GM18511 (cell line): ENCODE measurements around the gene PSAP.
"Not testable (repeated sequence)": the region's sequence is repeated elsewhere in the genome, so short reads cannot be mapped to it uniquely, and the experiment has no call there.

Source experiments
- ATAC-seq: cut with Tn5 transposase; IDR thresholded peaks from one replicate; pipeline ENCODE4 v1.9.1; 2021; ENCODE audit warnings: mild to moderate bottlenecking, moderate library complexity; ENCODE audit not compliant: unreplicated experiment

Gene PSAP

GRCh38 chr10:71874680-71875354 lies 23.8 kb upstream of the PSAP start:
- not testable (repeated sequence) for ATAC-seq

GRCh38 chr10:71873582-71874211 lies 22.6 kb upstream of the PSAP start:
- peak; percentile 95 for ATAC-seq

GRCh38 chr10:71869601-71870000 lies 18.6 kb upstream of the PSAP start:
- not testable (repeated sequence) for ATAC-seq

GRCh38 chr10:71868192-71868697 lies 17.2 kb upstream of the PSAP start:
- no peak for ATAC-seq

GRCh38 chr10:71865561-71866041 lies 14.6 kb upstream of the PSAP start:
- ATAC-seq, result no peak

- ATAC-seq, result no peak
Observed at GRCh38 chr10:71864911-71865361, 13.9 kb upstream of the PSAP start.

- no peak for ATAC-seq
Observed at GRCh38 chr10:71863203-71863602, 12.2 kb upstream of the PSAP start.

GRCh38 chr10:71860243-71861029 lies 9.4 kb upstream of the PSAP start:
- ATAC-seq, result peak; percentile 75

GRCh38 chr10:71857934-71858890 lies 7.2 kb upstream of the PSAP start:
- ATAC-seq, result no peak

GRCh38 chr10:71856619-71857018 lies 5.6 kb upstream of the PSAP start:
- ATAC-seq, result no peak

GRCh38 chr10:71854031-71854430 lies 3.0 kb upstream of the PSAP start:
- no peak for ATAC-seq

- ATAC-seq, result no peak
Observed at GRCh38 chr10:71852355-71852937, 1.4 kb upstream of the PSAP start.

- peak; percentile 38 for ATAC-seq
Observed at GRCh38 chr10:71851465-71852095, 529 bp upstream of the PSAP start.

- no peak for ATAC-seq
Observed at GRCh38 chr10:71850021-71850742, 869 bp downstream of the PSAP start.

- no peak for ATAC-seq
Observed at GRCh38 chr10:71849461-71849908, 1.6 kb downstream of the PSAP start.

- no peak for ATAC-seq
Observed at GRCh38 chr10:71848325-71849275, 2.5 kb downstream of the PSAP start.

- ATAC-seq, result no peak
Observed at GRCh38 chr10:71847418-71847817, 3.6 kb downstream of the PSAP start.

GRCh38 chr10:71846816-71847215 lies 4.2 kb downstream of the PSAP start:
- ATAC-seq, result no peak
